C1 segment of cervical spinal cord (tissue), 14 donors: Measurements from ENCODE around the gene EHD4.
A peak's percentile ranks its signal among the peaks of the same experiment; 100 is the strongest.

Experiments used
- DNase-seq, 14 donors: peaks; one replicate each; lab custom pipeline; 2025; lab: John Stamatoyannopoulos, UW

The EHD4 gene

DNA sequence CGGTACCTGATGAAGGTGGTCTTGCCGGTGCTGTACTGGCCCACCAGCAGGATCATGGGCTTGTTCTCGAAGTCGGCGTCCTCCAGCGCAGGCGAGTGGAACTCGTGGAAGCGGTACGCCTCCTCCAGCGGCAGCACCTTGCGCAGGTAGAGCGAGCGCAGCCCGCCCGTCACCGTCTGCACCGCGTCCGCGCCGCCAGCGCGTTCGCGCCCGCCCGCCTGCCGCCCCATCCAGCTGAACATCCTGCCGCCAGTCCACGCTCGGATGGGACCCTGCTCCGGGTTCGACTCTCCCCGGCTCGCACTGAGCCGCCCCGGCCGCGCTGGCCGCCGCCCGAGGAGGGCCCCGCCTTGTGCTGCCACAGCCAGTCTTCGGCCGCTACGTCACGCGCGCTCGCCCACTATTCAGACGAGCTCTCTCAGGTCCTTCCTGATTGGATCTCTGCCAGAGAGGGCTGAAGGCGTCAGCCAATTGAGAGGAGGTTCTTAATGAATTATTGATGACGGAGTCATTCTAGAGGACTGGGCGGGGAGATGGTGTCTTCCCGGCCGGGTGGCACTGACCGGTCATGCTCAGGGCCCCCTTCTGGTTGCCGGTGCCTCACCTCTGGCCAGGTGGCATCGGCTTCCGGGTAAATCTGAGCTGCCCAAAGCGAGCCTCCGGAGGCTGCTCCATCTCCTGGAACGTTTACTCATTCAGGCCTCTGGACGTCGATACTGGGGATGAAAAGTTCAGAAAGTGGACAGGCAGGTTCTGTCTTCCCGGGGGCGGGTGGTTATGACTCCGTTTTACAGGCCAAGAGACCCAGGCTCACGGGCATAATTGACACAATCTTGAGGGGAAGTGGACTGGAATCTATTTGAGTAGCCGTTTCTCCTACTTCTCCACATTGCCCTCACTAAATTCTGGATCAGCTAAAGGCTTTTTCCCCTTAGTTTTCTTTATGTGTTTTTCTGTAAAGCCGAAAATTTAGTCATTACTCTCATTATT lies at the start of gene EHD4:
EHD4 (minus strand) TSS at position 305 of the 990 bp plus-strand sequence; CDS start at position 242, 63 bp downstream.
- DNase-seq, result peak; percentile 45 to 95 (median 89)

DNA sequence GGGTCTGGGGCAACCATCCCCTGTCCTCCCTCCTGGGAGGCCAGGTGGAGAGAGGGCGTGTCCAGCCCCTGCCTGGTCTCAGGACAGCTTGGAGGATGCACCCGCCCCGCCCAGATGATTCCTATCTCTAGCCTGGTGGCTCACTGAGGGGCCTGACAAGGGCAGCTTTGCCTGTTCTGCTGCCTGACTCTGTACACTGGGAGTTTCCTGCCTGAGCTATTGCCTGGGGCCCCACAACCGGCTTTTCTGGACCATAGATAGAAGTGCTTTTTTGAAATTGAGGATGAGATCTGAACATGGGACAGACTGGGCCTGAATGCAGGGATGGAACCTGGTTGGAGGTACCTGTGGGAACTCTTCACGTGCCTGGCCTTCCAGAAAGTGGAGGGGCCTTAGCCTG lies 49.2 kb upstream of the EHD4 start:
- no peak for DNase-seq

DNA sequence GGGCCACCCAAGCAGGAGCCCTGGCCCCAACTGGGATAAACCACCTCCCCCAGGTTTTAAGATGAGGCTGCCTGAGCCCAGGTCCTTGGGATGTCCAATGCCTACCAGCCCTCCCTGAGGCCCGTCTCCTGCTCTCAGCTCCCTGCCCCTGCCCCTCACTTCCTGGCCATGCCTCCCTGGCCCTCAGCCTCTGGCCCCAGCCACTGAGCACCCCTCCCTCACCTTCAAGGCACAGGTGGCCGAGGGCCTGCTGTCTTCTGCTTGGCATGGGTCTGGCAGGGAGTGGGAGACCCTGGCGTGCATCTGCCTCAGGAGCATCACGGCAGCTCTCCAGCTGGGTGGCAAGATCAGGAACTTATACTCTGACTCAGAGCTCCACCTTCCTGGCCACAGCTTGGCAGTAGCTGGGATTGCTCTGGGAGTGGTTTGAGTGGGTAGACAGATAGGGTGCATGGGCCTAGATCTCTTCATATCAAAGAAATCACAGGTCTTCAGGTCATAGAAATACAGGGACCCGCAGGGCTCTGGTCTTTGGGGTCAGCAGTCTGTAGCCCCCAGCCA lies 48.4 kb upstream of the EHD4 start, which contains the start of gene PLA2G4E:
PLA2G4E (minus strand) TSS at position 330 of the 561 bp plus-strand sequence; CDS start at position 318, 12 bp downstream.
- DNase-seq, result no peak

DNA sequence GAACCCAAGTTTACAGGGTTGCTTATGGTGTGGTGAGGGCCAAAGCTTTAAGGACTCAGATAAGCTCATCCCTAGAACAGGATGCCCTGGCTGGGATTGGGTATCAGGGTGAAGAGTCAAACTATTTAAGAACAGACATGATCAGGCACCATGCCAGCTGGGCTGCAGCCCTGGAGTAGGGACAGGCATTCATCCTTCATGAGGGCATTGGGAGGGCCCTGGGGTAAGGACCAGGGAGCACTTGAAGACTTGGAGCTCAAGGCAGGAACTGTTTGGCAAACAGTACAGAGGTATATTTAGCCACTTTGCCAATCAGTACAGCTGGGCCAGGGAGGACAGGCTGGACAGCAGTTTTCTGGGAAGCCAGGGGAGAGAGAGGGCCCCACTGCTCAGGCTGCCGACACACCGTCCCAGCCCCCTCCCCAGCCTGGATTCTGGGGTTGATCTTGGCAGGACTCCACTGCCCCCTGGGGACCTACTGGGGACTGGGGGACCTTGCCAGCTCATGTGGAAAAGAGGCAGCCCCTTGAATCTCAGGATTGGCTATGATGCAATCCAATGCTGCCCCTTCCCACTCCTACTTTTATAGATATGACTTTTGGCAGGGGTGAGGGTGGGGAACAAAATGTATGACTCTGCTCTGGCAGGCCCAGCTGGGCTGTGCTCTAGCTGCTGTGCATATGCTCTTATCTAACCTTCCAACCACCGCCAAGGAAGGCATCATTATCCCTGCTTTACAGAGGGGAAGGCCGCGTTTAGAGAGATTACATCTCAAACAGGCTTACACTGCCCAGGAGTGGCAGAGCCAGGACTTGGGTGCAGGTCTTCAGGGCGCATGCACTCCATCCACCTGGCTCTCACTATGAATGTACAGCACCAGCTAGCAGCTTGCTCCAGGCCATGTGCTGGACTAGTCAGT lies 46.2 kb upstream of the EHD4 start:
- no peak for DNase-seq

DNA sequence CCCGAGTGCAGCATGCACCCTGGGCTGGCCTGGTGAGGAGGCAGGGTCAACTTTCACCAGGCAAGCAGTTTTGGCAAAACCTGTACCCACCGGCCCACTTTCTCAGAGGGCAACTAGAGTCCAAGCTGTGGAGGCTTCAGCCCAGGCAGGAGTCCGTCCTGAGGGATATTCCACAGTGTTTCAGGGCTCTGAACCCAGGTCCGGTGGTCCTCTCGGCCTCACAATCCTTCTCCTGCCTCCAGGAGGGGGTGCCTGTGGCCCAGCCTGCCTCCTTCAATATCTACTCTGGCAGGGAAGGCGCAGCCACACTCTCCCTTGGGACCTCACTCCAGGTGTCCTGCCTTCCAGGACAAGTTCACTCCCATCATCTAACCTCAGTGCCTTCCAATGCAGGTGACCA lies 44.6 kb upstream of the EHD4 start:
- DNase-seq, result no peak

DNA sequence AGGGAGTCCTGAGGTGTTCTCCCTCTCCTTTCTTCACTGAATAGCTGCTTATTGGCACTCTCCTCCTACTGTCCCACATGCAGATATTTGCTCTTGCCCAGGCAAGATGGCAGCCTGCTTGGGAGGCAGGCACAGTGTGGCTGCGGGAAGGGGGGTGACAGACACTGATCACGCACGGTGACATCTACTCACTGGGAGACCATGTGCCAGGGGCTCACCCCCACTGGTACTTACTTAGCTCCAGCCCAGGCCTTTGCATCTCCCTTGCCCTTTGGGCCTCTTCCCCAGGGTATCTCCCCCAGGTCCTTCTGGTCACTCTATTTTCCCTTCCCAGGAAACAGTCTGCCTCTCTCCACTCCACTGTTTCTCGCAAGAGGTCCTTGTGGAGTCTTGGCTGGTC lies 42.0 kb upstream of the EHD4 start:
- DNase-seq, result no peak

DNA sequence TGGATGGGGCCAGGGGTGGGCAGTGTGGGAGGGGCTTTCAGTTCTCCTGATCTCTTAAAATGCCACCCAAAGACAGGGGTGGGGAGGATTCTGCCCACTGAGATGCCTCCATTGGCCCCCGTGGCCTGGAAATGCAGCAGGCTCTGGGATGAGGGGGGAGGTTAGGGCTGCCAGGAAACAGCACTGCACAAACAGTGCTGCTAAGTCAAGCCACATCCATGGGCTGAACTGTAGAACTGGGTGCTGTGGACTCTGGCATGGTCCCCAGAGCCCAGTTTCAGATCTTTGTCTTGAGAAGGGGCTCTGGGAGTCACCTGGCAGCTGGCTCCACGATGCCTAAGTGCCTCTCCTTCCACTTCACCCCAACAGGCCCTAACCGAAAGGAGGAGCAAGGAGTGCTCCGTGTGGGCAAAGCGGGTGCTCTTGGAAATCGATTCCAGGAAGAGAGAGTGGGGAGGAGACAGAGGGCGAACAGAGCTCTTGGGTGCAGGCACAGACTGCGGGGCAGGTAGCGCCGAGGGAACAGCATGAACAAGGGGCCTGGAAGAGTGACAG lies 40.6 kb upstream of the EHD4 start:
- no peak for DNase-seq

DNA sequence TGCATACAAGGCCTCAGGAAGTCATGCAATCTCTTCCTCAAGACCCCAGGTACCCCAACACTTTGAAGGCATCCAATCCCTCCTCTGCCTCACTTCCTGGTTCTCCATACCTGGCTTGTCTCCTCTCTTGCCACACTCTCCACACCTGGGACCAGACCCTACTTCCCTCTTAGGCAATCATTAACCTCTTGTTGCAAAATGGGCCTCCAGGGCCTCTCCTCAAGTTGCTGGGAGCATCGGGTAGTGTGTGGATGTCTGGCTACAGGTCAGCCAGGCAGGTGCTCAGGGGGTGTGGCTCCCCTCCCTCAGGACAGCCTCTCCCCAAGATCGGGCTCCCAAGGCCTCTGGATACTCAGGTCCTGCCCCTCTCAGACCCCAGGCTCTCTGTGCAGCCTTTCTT lies 39.9 kb upstream of the EHD4 start:
- no peak for DNase-seq

DNA sequence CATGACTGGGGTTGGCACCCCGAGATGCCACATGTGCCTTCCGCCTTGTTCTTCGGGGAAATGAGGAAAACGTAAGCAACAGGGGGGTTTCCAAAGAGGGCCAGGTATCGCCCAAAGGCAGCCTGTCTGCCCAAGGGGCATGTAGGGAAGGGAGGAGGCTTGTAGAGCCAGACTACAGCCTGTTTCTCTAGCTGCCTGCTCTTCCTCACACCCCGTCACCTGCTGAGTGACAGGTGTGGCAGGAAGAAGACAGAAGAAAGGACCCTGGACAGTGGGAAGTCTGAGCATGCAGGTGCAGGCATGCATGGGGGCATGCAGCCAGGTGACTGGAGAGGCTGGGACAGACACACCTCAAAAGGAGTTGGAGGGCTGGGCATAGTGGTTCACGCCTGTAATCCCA lies 38.7 kb upstream of the EHD4 start:
- DNase-seq, result no peak

DNA sequence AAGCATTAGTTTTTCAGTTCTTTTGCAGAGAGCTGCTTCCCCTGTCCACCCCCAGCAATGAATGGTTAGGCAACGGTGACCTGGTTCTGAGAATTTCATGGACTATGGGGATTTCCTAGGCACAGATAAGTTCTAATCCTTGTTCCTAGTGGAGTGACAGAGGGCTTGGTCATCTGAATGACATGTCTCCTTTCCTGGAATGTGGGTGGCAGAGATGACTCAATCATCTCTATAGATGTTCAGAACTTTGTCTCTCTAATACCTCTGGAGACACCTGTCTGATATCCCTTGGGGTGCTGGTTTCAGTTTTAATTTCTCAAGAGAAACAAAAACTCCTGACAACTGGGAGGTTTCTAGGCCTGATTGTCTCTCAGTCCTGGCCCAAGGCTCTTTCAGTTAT lies 38.1 kb upstream of the EHD4 start:
- no peak for DNase-seq

DNA sequence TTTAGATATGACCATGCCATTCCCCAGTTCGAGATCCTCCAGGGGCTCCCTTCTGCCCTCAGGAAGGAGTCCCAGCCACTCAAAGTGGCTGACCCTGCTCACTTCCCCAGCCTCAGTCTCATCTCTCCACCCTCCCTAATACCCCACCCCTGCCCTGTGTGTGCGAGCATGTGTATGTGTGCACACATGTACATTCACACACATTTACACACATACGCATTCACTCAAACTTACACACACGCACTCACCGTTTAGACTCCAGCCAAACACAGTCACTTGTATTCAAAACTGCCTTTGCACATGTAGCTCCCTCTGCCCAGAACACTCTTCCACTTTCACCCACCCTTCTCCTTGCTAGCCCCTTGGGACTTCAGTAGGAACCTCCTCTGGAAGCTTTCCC lies 37.1 kb upstream of the EHD4 start:
- DNase-seq, result no peak

DNA sequence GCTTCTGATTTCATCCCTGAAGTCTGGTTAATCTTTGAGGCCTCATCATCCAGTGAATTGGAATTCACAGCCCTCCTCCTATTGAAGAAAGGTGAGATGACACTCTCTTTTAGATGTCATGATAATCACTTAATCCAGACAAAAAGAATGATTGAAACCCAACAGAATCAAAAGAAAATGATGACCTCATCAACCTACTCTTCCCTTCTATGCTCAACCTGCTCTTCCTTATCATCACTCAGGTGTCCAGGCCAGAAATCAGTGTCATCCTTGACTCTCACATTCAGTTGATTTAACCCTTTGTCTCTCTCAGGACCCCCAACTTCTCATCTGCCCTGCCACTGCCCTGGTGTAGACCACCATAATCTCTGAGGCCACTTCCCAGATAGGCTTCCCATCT lies 36.7 kb upstream of the EHD4 start:
- DNase-seq, result no peak

DNA sequence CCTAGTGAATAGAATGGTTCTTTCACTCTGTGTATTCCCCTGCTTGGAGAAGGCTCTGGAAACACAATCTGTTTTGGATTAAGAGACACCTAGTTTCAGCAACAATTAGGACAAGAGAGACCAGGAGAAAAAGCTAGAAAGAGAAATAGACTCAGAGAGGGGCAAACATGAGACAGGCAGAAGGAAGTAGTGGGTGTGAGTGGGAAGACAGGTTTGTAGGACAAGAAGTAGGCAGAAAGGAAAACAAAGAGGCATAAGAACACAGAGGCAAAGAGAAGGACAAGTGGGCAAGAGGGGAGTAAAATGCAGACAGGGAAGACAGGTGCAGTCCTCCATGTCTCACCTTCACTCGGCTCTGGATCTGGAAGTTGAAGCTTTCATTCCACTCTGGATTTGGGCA lies 35.0 kb upstream of the EHD4 start:
- DNase-seq, result no peak

DNA sequence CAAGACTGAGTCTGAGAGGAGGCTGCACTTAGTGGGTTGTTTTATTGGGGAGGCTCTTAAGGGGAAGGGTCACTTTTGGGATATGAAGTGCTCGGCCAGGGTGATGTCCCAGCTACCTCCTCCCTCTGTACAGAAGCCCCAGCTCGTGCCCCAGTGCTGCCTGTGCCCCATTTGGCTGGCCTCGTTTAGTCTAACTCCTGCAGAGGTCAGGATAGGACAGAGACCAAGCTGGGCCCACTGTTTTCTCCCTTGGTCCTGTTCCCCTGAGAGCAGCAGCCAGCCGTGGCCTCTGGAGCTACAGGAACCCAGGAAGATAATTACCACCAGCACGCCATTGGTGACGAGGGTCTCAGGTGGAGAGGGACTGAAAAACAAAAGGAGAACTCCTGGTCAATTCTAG lies 30.0 kb upstream of the EHD4 start:
- no peak for DNase-seq

DNA sequence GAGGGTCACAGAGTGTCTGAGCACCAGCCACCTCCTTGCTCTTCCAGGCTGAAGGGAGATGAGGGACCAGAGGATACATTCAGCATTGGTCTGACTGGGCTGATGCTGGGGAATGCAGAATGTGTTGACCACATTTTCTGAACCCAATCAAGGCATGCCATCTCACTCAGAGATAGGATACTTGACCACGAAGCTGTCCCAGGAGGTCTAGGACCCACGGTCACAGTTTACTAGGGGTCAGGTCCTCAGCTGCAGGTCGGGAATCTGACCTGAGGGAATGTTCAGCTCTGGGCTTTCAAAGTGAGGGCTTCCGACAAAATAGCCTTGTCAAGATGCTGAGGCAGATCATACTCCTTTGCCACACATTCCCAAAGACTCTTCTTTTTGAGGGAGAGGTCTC lies 28.9 kb upstream of the EHD4 start:
- DNase-seq, result no peak

DNA sequence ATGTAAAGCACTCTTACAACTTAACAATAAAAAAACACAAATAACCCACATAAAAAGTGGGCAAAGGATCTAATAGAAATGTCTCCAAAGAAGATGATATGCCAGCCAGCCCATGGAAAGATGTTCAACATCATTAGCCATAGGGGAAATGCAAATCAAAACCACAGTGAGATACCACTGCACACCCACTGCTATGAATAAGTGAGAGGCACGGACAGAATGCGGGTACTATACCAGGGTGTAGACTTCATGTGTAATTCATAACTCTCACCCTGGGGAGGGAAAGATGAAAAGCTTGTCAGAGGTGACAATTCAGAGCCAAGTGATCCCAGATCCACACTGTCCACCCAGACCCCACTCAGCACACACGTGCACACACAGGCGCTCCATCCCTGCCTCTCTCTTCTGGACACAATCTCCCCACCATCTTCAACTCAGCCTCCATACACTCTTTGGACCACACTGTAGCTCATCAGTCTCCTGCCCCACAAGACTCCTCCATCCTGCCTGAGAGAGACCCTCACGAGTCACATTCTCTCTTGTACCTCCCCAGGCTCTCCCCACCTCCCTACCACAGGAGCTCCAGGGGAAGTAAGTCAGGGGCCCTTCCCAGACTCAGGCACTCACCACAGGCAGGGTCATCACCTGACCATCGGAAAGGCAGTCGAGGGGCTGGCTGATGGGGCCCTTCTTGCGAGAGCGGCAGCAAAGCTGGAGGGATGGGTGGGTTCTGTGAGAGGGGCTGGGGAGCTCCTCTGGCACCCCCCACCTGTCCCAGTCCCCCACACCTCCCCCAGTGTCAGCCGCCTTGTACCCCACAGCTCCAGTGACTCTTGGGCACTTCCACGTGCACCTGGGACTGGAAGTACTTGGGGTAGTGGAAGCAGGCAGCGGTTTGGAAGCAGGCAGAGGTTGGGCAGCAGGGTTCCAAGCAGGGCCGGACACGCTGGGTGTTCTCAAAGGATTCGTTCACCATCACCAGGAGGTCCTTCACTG lies 27.2 kb upstream of the EHD4 start:
- DNase-seq, result no peak

DNA sequence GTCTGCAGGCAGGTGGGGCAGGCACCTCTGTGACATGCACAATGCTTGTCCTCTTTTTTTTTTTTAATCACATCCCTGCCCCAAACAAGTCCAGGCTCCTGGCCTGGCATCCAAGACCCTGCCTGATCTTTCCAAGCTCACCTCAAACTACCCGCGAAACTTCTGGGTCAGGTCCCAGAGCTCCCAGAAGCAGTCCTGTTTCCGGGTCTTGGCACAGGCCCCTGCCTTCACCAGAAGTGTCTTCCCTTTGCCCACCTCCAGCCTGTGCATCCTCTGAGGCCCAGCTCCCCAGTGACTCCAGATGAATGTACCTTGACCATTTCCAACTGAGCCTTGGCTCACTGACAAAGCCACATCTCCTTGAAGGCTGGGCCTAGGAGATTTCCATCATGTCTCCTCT lies 25.5 kb upstream of the EHD4 start:
- no peak for DNase-seq

DNA sequence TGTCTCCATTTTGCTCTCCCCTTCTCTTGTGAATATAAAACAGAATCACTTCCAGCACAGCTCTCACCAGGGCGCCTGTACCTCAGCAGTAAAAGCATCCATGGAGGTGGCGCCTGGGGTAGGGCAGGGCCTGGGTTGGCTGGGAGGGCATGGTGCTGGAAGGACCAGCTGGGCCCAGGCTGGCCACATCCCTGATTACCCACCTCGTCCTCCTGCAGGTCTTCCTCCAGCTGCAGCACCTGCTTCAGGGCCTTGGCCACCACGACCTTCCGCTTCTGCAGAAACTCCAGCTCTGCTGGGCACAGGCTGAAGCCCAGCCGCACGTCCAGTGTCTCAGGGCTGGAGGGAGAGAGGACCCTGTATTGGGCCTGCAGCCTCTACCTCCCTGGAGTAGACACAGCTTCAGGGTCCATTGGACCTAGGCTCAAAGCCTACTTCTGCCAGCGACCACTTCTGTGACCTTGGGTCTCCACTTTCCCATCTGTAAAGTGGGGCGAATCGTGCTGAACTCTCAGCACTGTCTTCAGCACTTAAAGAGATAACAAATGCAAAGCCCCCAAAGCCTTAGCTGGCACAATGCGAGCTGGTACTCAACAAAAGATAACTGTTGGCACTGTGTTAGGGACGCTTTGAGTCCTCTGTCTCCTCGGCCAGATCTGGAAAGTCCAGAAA lies 24.7 kb upstream of the EHD4 start:
- DNase-seq, result no peak

DNA sequence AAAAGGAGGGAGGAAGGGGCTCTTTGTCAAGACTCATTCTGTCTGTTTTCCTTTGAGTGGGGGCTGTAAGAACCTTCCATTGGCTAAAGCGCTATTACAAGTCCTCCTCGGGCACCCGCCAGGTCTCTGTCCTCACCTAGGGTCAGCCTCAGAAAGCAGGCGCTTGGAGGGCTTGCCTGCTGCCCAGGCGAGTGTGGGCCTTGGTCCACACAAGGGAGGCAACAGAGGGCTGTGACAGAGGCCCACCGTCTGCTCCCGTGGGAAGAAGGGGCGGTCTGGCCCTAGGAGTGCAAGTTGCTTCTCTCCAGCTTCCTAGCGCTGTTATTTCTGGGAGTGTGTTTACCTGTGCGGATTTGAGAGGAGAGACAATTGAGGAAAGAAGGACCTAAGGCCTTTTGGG lies 24.0 kb upstream of the EHD4 start:
- no peak for DNase-seq

DNA sequence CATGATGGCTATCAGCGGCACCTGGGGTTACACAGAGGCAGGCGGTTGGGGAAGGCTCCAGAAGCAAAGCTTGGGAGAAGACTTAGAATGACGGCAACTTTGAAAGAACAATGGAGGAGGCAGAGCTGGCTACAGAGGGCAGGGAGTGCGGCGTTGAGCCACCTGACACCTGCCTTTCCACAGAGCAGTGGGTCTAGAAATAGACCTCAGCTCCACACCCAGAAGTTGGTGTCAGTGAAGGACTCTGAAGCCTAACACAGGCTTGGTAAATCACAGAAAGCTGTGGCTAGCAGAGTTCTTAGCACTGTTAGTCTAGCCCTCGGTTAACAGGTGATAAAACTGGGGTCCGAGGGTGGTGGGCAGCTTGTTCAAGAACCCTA lies 23.1 kb upstream of the EHD4 start:
- DNase-seq, result no peak
